ENCODE data around the gene PHF2. TPM values are rescaled to one million over a fixed set of nuclear protein-coding genes. Genes with fewer than 3 reads are reported as not detected.
A peak's percentile ranks its signal among the peaks of the same experiment; 100 is the strongest.

The PHF2 gene
- polyA plus RNA-seq, 1 experiment: 8.8 TPM

GRCh38 chr9:93574900-93575795 is 1.2 kb upstream of the PHF2 start:
- Histone ChIP-seq H3K27ac (ENCODE audit: low read depth, low read length) (peak overlapping the region; percentile 47), H3K4me3 (ENCODE audit: low read depth, low read length) (peak overlapping the region; percentile 66), H3K27me3 (ENCODE audit: control insufficient read depth, insufficient read depth, low read length) (no peaks in the 10 kb centered on the region), H3K9me3 (ENCODE audit: control insufficient read depth, insufficient read depth, low read length) (peaks cover 3% of the 10 kb centered on the region; the same call in 1 of the 2 replicates)
- POLR2A ChIA-PET: interaction anchor here (0.6 to 1.1 kb wide), 3 partner anchors 8 to 273 kb away, joined by 3 to 7 read pairs (median 4); no protein-coding TSS in a partner anchor
- no peak for DNase-seq (ENCODE audit: low read depth, low spot score)
- CTCF ChIA-PET: interaction anchor here (1.5 to 2.1 kb wide), 2 partner anchors 9 to 387 kb away, joined by 4 to 22 read pairs; no protein-coding TSS in a partner anchor
- no peak for TF ChIP-seq CTCF (IDR thresholded peaks at IDR 0.05; ENCODE audit: low read depth, low read length)

DNA sequence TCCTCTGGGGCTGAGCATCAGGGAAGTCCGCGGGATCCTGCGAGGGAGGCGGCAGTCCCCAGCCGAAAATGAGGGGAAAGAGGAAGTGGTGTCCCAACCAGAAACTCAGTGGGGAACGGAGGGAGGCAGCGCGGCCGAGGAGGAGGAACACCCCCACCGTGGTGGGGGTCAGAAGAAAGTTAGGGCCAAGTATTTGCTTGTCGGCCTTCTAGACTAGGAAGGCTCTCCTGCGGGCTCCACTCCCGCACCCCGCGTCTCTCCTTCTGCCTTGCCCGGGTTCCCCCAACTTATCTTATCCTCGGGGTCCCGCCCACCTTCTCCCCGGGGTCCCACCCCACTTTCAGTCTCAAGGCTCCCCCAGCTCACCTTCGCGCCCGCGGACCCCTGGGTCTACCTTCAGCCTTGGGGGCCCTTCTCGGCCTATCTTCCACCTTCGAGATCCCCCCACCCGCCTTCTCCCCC is 557 bp upstream of the PHF2 start:
- no peak for TF ChIP-seq CTCF (IDR thresholded peaks at IDR 0.05; ENCODE audit: low read depth, low read length)
- peak overlapping the region; percentile 47 for H3K27ac ChIP-seq (ENCODE audit: low read depth, low read length)
- POLR2A ChIA-PET: interaction anchor here (0.6 to 1.1 kb wide), 3 partner anchors 9 to 273 kb away, joined by 3 to 7 read pairs (median 4); no protein-coding TSS in a partner anchor
- CTCF ChIA-PET: interaction anchor here (1.5 to 2.1 kb wide), 2 partner anchors 10 to 387 kb away, joined by 4 to 22 read pairs; no protein-coding TSS in a partner anchor
- H3K27me3 ChIP-seq (ENCODE audit: control insufficient read depth, insufficient read depth, low read length): no peaks in the 10 kb centered on the region
- peak overlapping the region; percentile 66 for H3K4me3 ChIP-seq (ENCODE audit: low read depth, low read length)
- peaks cover 3% of the 10 kb centered on the region; the same call in 1 of the 2 replicates for H3K9me3 ChIP-seq (ENCODE audit: control insufficient read depth, insufficient read depth, low read length)
- DNase-seq (ENCODE audit: low read depth, low spot score): no peak

GRCh38 chr9:93577078-93577974 is 942 bp downstream of the PHF2 start:
- no peak for DNase-seq (ENCODE audit: low read depth, low spot score)
- POLR2A ChIA-PET: no interaction called here
- no peaks in the 10 kb centered on the region for H3K27me3 ChIP-seq (ENCODE audit: control insufficient read depth, insufficient read depth, low read length)
- H3K9me3 ChIP-seq (ENCODE audit: control insufficient read depth, insufficient read depth, low read length): no peaks in the 10 kb centered on the region; the same call in 1 of the 2 replicates
- peak overlapping the region; percentile 67 for H3K4me3 ChIP-seq (ENCODE audit: low read depth, low read length)
- TF ChIP-seq CTCF (IDR thresholded peaks at IDR 0.05; ENCODE audit: low read depth, low read length): no peak
- CTCF ChIA-PET: no interaction called here
- H3K27ac ChIP-seq (ENCODE audit: low read depth, low read length): no peak overlapping the region

DNA sequence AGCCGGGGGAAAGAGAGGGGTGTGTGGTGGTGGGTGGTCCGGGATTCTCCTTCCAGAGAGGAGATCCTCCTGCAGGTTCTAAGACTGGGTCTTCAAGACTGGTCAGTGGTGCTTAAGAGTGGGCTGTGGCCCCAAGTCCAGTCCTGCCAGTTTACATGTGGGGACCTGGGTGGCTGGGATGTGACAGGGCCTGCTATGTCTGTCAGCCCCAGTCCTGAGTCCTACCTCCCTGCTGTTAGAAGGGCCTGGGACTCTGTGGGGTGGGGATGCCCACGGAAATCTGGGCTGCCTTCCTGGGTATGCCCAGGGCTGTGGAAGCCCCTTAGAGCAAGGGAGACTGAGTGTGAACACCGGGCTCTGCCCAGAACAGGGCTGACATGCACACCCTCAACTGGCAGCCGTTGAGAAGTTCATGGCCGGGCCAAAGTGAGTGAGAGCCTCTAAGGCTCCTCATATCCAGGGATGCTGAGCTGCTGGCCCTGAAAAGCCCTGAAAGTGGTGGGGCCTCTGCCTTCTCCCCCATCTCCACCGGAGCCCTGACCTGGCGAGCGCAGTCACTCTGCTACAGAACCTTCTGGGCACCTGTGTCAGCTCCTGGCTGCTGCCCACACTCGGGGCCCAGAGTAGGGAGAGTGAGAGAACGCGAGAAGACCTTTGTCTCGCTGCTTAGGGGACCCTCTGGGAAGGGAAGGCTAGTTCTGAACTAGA is 1.7 kb downstream of the PHF2 start:
- no peaks in the 10 kb centered on the region for H3K27me3 ChIP-seq (ENCODE audit: control insufficient read depth, insufficient read depth, low read length)
- DNase-seq (ENCODE audit: low read depth, low spot score): no peak
- H3K9me3 ChIP-seq (ENCODE audit: control insufficient read depth, insufficient read depth, low read length): no peaks in the 10 kb centered on the region; the same call in 1 of the 2 replicates
- peak overlapping the region; percentile 67 for H3K4me3 ChIP-seq (ENCODE audit: low read depth, low read length)
- TF ChIP-seq CTCF (IDR thresholded peaks at IDR 0.05; ENCODE audit: low read depth, low read length): no peak
- CTCF ChIA-PET: interaction anchor here (1.1 kb wide), 2 partner anchors 12 to 469 kb away, joined by 3 to 6 read pairs; no protein-coding TSS in a partner anchor
- POLR2A ChIA-PET: interaction anchor here (1.1 kb wide), 1 partner anchor 12 kb away, joined by 6 read pairs; no protein-coding TSS in a partner anchor
- H3K27ac ChIP-seq (ENCODE audit: low read depth, low read length): no peak overlapping the region

All from AG04450 (cell line).